CD4-positive, alpha-beta T cell treated with Interleukin-4 for 1 hour (primary cell): ENCODE results near the gene DRC3.
A peak's percentile ranks its signal among the peaks of the same experiment; 100 is the strongest.
"Not testable (repeated sequence)": the region's sequence is repeated elsewhere in the genome, so short reads cannot be mapped to it uniquely, and the experiment has no call there.

ENCODE experiments used
- DNase-seq, 2 donors: peaks; one replicate each; pipeline ENCODE4 v3.0.0-alpha.2; 2020 to 2022

The DRC3 gene

GRCh38 chr17:17994271-17995069 is 21.8 kb downstream of the DRC3 start:
- DNase-seq = peak in 1 of 2 donors; percentile 4

- not testable (repeated sequence) for DNase-seq
Observed at GRCh38 chr17:17995887-17996286, 23.2 kb downstream of the DRC3 start.

GRCh38 chr17:17998934-17999333 is 26.3 kb downstream of the DRC3 start:
- no peak for DNase-seq

- no peak for DNase-seq
Observed at GRCh38 chr17:17999364-18000029, 26.8 kb downstream of the DRC3 start.

GRCh38 chr17:18000030-18000408 is 27.4 kb downstream of the DRC3 start:
- DNase-seq = no peak

GRCh38 chr17:18002171-18002570 is 29.5 kb downstream of the DRC3 start:
- DNase-seq = no peak

- no peak for DNase-seq
Observed at GRCh38 chr17:18004345-18004744, 31.7 kb downstream of the DRC3 start.

- DNase-seq = no peak
Observed at GRCh38 chr17:18004884-18005305, 32.2 kb downstream of the DRC3 start.

GRCh38 chr17:18005496-18005895 is 32.8 kb downstream of the DRC3 start:
- DNase-seq = no peak

- no peak for DNase-seq
Observed at GRCh38 chr17:18006495-18007239, 34.0 kb downstream of the DRC3 start.

- DNase-seq = no peak
Observed at GRCh38 chr17:18008496-18009268, 36.0 kb downstream of the DRC3 start.

GRCh38 chr17:18009609-18010420 is 37.2 kb downstream of the DRC3 start:
- no peak for DNase-seq

GRCh38 chr17:18011286-18011685 is 38.6 kb downstream of the DRC3 start:
- DNase-seq = no peak

- DNase-seq = no peak
Observed at GRCh38 chr17:18014006-18014405, 41.3 kb downstream of the DRC3 start.

- DNase-seq = no peak
Observed at GRCh38 chr17:18015593-18015992, 42.9 kb downstream of the DRC3 start.

- DNase-seq = no peak
Observed at GRCh38 chr17:18016426-18016825, 43.8 kb downstream of the DRC3 start.

- no peak for DNase-seq
Observed at GRCh38 chr17:18017958-18018357, 45.3 kb downstream of the DRC3 start.

GRCh38 chr17:18018411-18018921 is 45.8 kb downstream of the DRC3 start:
- no peak for DNase-seq

GRCh38 chr17:18019838-18020154 is 47.1 kb downstream of the DRC3 start:
- DNase-seq = no peak

- no peak for DNase-seq
Observed at GRCh38 chr17:18020971-18021370, 48.3 kb downstream of the DRC3 start.

- no peak for DNase-seq
Observed at GRCh38 chr17:18021372-18021771, 48.7 kb downstream of the DRC3 start.
